Thymus (tissue), 11 donors: ENCODE results near the gene DHRS7. TPM values are rescaled to one million over a fixed set of nuclear protein-coding genes. Genes with fewer than 3 reads are reported as not detected.

Experiments used
- DNase-seq, 9 donors: peaks; one replicate each; pipeline ENCODE4 v3.0.0-alpha.2; 2013; ENCODE audit warnings: low spot score in 9 of 9, low read depth in 6 of 9, missing footprints in 1 of 9
- H3K27ac ChIP-seq, 2 donors: one replicate each; pipeline ENCODE4 v1.5.1; 2013; ENCODE audit warnings: control low read depth in 1 of 2, low read depth in 1 of 2, low read length in 1 of 2, mild to moderate bottlenecking in 1 of 2, moderate library complexity in 1 of 2
- H3K27me3 ChIP-seq, 2 donors: one replicate each; pipeline ENCODE4 v1.5.1; 2013; ENCODE audit warnings: low read length in 1 of 2; ENCODE audit not compliant: control insufficient read depth in 2 of 2, insufficient read depth in 1 of 2
- H3K36me3 ChIP-seq, 2 donors: one replicate each; pipeline ENCODE4 v1.5.1; 2013; ENCODE audit warnings: low read length in 1 of 2, mild to moderate bottlenecking in 1 of 2, moderate library complexity in 1 of 2; ENCODE audit not compliant: control insufficient read depth in 2 of 2, insufficient read depth in 2 of 2
- H3K4me1 ChIP-seq, 2 donors: one replicate each; pipeline ENCODE4 v1.5.1; 2013; ENCODE audit warnings: low read length in 2 of 2; ENCODE audit not compliant: control insufficient read depth in 2 of 2, insufficient read depth in 2 of 2
- H3K4me3 ChIP-seq, 2 donors: one replicate each; pipeline ENCODE4 v1.5.1; 2013; ENCODE audit warnings: low read length in 2 of 2, control low read depth in 1 of 2, mild to moderate bottlenecking in 1 of 2
- H3K9me3 ChIP-seq, 2 donors: one replicate each; pipeline ENCODE4 v1.5.1; 2013; ENCODE audit warnings: low read length in 1 of 2, mild to moderate bottlenecking in 1 of 2; ENCODE audit not compliant: control insufficient read depth in 2 of 2, insufficient read depth in 1 of 2
- WGBS: extraction: QIAGEN DNeasy Blood & Tissue Kit; methylation state at CpG from one replicate; pipeline ENCODE4 v1.1.7; 2013; 5-methylcytosine and 5-hydroxymethylcytosine counted together
- polyA plus RNA-seq: library from polyadenylated mRNA; stranded (reverse); fragments of 200-250 nt; gene quantifications from one replicate; pipeline ENCODE4 v1.2.3, GENCODE V29; 2013
- total RNA-seq: library from RNA; stranded (reverse); fragments of 120-200 nt; gene quantifications from one replicate; pipeline ENCODE4 v1.2.4, GENCODE V29; 2013
- donor health status: healthy.

The DHRS7 gene
- total and polyA plus RNA-seq, 2 donors: 40.7 to 63.7 TPM

DNA sequence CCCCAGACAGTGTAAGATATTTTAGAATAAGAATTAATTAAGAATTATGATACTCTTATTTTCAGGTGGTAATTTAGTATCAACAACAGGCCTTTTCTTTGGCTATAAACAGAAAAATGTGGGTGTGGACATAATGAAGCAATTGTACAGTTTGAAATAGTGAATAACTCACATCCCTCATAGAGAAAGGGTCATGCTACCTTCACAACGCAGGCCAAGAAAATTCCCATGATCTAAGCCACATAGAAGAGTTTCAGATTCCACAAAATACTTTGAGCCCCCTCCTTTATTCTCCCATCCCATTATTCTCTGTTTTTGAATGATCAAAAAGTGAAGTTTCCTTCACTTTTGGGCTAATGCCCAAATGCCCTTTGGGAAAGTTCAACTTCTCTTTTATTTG is 23.5 kb upstream of the DHRS7 start:
- H3K27me3 ChIP-seq: no peaks in the 10 kb centered on the region
- no peaks in the 10 kb centered on the region for H3K4me1 ChIP-seq
- no peak overlapping the region for H3K4me3 ChIP-seq
- H3K27ac ChIP-seq: no peak overlapping the region
- no peaks in the 10 kb centered on the region for H3K9me3 ChIP-seq
- DNase-seq: no peak
- WGBS: 97% methylated on average over 1 of the region's 1 CpG
- no peaks in the 10 kb centered on the region for H3K36me3 ChIP-seq

DNA sequence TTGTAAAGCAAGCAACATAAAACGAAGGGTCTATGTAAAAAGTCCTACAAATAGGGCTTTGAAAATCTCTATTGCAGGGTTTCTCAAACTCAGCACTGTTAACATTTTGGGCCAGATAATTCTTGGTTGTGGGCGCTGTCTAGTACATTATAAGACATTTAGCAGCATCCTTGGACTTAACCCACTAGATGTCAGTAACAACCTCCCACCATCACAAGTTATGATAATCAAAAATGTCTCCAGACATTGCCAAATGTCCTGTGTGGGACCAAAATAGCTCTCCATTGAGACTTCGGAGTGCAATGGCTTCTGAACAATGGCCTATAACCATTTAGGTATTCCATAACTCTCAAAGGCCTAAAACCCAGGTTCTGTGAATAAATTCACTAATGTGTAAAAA is 22.9 kb upstream of the DHRS7 start:
- no peaks in the 10 kb centered on the region for H3K27me3 ChIP-seq
- WGBS: 84% methylated on average over 3 of the region's 3 CpGs
- no peaks in the 10 kb centered on the region for H3K9me3 ChIP-seq
- no peak overlapping the region for H3K4me3 ChIP-seq
- no peak overlapping the region for H3K27ac ChIP-seq
- H3K36me3 ChIP-seq: no peaks in the 10 kb centered on the region
- no peaks in the 10 kb centered on the region for H3K4me1 ChIP-seq
- DNase-seq: no peak

DNA sequence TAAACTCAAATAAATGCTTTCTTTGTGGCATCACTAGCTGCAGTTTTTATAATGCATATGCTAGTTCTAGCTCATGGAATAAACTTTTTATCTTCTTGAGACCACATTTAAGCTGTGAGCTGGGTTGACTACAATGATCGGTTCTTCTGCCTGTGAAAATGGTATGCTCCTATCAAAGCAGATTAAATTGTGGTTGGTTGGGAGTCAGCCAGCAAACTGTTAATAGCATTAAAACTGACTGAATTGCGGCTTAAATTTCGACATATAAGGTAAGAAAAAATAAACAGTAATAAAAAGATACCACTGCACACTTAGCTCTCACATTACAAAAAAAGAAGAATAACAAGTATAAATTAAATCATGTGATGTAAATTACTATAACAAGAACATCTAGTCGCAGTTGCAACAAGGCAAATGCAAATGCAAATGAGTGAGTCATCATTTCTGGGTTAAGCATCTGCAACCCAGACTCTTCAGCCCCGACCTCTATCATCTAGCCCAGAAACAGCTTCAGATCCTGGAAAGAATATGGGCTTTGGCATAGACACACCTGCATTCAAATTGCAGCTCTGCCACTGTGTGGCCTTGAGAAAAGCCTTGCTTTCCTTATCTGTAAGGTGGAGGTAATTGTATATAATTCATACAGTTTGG is 19.8 kb upstream of the DHRS7 start:
- no peak for DNase-seq
- Histone ChIP-seq H3K9me3 (no peaks in the 10 kb centered on the region), H3K4me3 (no peak overlapping the region), H3K36me3 (no peaks in the 10 kb centered on the region), H3K27ac (no peak overlapping the region), H3K27me3 (no peaks in the 10 kb centered on the region), H3K4me1 (no peaks in the 10 kb centered on the region)
- 75% methylated on average over 5 of the region's 5 CpGs for WGBS

DNA sequence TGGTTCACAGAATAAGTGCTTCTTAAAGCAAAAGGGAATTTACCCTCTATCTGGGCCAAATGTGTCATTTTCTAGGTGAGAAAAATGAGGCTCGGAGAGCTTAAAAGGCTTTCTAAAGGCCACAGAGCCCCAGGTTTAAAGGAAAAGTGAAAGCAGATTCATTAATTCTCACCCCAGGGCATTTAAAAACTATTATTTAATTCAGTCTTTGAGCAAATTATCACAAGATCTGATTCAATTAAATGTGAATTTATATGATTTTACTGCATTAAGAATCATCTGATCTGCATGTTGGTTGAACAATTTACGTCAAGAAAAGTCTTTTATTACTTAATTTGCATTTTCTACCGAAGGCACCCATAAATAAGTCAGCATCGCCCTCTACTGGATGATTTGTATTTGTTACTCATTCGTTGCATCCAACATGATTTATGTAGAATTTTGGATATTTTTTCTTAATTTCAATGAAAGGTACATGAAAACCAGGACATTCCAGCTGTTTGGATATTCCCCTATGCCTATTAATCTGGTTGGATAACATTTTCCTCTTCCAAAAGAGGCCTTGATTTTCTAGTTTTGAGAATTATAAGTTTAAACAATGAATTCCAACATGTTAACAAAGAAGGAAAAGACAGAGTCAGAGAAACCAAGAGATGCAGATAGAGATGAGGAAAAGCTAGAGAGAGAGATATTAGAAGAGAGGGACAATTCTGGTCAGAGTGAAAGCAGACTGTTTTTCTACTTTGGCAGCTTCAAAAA is 19.1 kb upstream of the DHRS7 start:
- peak overlapping the region in 1 of 2 donors; percentile 42 for H3K27ac ChIP-seq
- WGBS: under 1% methylated on average over 5 of the region's 5 CpGs
- DNase-seq: peak; percentile 23 to 84 (median 61)
- H3K27me3 ChIP-seq: no peaks in the 10 kb centered on the region
- no peaks in the 10 kb centered on the region for H3K4me1 ChIP-seq
- H3K36me3 ChIP-seq: no peaks in the 10 kb centered on the region
- H3K9me3 ChIP-seq: no peaks in the 10 kb centered on the region
- peak overlapping the region; percentile 26 to 42 for H3K4me3 ChIP-seq

DNA sequence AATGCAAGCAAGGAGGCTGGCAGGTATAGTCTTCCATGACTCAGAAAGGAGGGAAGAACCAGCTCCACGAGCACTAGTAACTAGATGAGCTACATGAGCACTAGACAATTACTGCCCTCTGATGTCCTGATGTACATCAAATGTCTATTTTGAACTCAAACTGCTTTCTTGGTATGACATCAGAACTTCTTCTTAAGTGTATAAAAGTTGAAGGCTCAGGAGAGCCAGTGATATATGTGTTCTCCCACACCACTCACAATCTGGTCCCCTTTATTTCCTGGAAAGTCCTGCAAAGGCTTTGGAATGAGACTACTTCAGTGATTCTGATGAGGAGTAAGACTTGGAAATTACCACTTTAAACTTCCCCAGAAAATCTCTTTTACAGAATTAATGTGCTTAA is 18.5 kb upstream of the DHRS7 start:
- no peaks in the 10 kb centered on the region for H3K4me1 ChIP-seq
- no peaks in the 10 kb centered on the region for H3K9me3 ChIP-seq
- no peaks in the 10 kb centered on the region for H3K27me3 ChIP-seq
- WGBS: 45% methylated on average over 1 of the region's 1 CpG
- H3K4me3 ChIP-seq: peak overlapping the region; percentile 26 to 42
- no peaks in the 10 kb centered on the region for H3K36me3 ChIP-seq
- H3K27ac ChIP-seq: peak overlapping the region in 1 of 2 donors; percentile 42
- DNase-seq: no peak

DNA sequence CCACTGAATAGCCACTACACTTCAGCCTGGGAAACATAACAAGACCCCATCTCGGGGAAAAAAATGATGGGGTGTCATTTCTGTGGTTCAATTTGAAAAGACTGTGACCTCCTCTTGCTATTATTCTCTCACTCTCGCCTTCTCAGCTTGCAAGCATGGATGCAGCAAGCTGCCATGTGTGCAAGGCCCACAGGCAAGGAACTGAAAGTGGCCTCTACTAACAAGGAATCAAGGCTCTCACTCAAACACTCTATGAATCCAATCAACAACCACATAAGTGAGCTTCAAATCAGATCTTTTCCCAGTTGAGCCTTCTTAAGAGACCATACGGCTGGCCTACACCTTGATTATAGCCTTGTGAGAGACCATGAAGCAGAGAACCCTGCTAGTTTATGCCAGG is 17.9 kb upstream of the DHRS7 start:
- 95% methylated on average over 3 of the region's 3 CpGs for WGBS
- H3K27ac ChIP-seq: no peak overlapping the region
- H3K9me3 ChIP-seq: no peaks in the 10 kb centered on the region
- no peaks in the 10 kb centered on the region for H3K27me3 ChIP-seq
- no peak overlapping the region for H3K4me3 ChIP-seq
- no peak for DNase-seq
- no peaks in the 10 kb centered on the region for H3K36me3 ChIP-seq
- H3K4me1 ChIP-seq: no peaks in the 10 kb centered on the region

DNA sequence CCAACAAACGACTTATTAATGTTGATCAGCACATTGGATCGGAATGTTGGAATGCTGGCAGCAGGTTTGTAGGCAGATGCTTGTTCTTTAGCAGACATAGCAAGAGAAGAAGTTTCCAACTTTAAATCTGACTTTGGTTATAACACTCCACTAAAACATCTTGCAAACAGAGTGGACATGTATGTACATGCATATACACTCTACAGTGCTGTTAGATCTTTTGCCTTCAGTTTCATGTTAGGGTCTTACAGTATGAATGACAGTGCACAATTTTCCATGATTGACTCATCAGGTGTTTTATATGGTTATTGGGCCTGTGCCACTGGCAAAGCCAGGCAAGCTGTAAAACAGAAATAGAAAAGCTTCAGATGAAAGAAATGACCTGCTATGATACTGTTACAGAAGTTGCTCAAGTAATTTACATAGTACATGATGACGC is 14.3 kb upstream of the DHRS7 start:
- DNase-seq: peak in 1 of 9 donors; percentile 19
- no peak overlapping the region for H3K4me3 ChIP-seq
- no peaks in the 10 kb centered on the region for H3K36me3 ChIP-seq
- no peaks in the 10 kb centered on the region for H3K9me3 ChIP-seq
- peak overlapping the region in 1 of 2 donors; percentile 28 for H3K27ac ChIP-seq
- H3K27me3 ChIP-seq: no peaks in the 10 kb centered on the region
- 92% methylated on average over 3 of the region's 3 CpGs for WGBS
- H3K4me1 ChIP-seq: no peaks in the 10 kb centered on the region

DNA sequence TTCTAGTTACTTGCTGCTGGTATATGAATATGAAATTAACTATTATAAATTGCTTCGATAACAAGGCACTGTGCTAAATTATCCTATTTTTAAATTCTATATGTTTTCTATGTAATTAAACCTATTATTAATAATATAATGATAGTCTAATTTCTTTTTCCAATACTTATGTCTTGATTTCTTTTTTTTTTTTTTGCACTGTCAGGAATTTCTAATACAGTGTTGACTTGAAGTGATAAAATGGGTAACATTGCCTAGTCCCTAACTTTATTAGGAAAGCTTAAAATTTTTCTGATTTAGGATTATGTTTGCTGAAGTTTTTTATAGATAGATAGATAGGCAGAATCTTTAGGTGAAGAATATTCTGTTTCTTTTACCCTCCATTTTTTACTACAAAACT is 13.6 kb upstream of the DHRS7 start:
- no peaks in the 10 kb centered on the region for H3K4me1 ChIP-seq
- H3K27me3 ChIP-seq: no peaks in the 10 kb centered on the region
- 97% methylated on average over 1 of the region's 1 CpG for WGBS
- DNase-seq: no peak
- no peaks in the 10 kb centered on the region for H3K9me3 ChIP-seq
- H3K4me3 ChIP-seq: no peak overlapping the region
- peak overlapping the region in 1 of 2 donors; percentile 28 for H3K27ac ChIP-seq
- H3K36me3 ChIP-seq: no peaks in the 10 kb centered on the region

DNA sequence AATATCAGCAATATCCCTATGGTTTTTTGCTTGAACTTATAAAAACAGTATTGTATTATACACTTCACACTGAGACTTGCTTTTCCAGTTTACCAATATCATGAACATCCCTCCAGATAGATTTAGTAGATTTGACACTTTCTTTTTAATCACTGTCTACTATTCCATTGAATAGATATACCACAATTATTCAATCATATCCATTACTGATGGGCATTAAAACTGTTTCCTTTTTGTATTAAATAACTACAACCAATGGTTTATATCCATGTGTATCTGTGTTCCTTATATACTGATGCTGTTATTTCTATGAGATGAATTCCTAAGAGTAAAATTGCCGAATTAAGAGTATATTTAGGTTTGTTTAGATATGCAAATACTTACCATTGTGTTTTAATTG is 13.0 kb upstream of the DHRS7 start:
- Histone ChIP-seq H3K4me3 (no peak overlapping the region), H3K27me3 (no peaks in the 10 kb centered on the region), H3K9me3 (no peaks in the 10 kb centered on the region), H3K4me1 (no peaks in the 10 kb centered on the region), H3K27ac (no peak overlapping the region), H3K36me3 (no peaks in the 10 kb centered on the region)
- 99% methylated on average over 1 of the region's 1 CpG for WGBS
- no peak for DNase-seq
